Dermis blood vessel endothelial cell (primary cell): ENCODE data around the gene CDC42BPA. TPM values are rescaled to one million over a fixed set of nuclear protein-coding genes. Genes with fewer than 3 reads are reported as not detected.
"Not testable (repeated sequence)": the region's sequence is repeated elsewhere in the genome, so short reads cannot be mapped to it uniquely, and the experiment has no call there.

ENCODE experiments used
- DNase-seq: peaks from one replicate; pipeline ENCODE4 v3.0.0; 2010
- total RNA-seq: library from RNA; depleted of rRNA; stranded (reverse); fragments of >200 nt; gene quantifications from 2 replicates; pipeline ENCODE4 v1.2.3, GENCODE V29; 2014

CDC42BPA gene
- total RNA-seq, 1 donor from 2014 or later, result 105 TPM

- no peak for DNase-seq
Measured at GRCh38 chr1:227127891-227128290, 190.4 kb downstream of the CDC42BPA start.

DNA sequence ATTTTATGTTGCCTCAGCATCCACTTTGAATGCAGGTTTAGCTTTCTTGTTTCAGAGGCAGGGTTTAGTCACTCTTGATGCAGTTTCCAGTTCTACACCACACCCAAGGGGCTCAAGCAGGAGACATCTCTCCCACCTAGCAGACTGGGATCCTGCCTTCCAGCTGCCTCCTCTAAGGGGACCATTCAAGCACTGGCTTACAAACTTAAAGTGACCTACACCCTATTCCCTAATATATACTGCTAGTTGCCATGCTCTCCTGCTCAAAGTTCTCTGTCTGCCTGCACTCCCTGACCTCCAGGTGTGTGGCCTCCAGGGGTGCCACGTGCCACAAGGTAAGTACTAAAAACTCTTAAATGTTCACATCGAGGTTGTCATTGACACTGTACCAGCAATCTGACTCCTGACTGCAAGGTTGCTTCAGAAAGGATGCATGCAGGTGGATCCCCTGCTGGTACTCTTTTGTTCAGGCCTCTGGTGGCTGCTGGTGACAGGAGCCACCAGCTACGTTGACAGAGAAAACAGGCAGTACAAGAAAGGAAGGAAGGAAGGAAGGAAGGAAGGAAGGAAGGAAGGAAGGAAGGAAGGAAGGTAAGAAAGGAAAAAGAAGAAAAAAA lies 192.3 kb downstream of the CDC42BPA start:
- DNase-seq, result no peak

DNA sequence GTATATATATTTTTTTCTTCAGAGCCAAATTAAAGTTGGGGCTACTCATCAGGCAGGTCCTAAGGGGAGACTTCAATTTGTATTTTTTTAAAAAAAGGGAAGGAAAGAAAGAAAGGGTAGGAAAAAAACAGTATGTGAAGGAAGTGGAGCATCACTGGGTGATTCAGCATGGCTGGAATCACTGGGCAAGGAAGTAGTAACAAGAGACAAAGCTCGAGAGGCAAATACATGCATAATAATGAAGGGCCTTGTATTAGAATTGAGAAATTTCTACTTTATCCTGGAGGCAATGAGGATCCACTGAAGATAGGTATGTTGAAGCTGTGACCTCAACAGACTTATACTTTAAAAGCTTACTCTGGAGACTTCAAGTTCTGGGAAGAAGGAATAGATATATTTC lies 193.8 kb downstream of the CDC42BPA start:
- DNase-seq, result peak; percentile 15

DNA sequence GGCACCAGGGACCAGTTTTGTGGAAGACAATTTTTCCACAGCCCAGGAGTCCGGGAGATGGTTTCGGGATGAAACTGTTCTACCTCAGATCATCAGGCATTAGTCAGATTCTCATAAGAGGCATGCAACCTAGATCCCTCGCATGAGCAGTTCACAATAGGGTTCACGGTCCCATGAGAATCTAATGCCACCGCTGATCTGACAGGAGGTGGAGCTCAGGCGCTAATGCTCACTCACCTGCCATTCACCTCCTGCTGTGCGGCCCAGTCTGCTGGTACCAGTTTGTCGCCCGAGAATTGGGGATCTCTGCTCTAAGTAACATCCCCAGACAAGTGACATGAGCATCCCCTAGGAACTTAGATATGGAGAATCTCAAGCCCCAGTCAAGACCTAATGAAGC lies 197.5 kb downstream of the CDC42BPA start:
- no peak for DNase-seq

GRCh38 chr1:227112538-227112937 lies 205.8 kb downstream of the CDC42BPA start:
- DNase-seq, result no peak

DNA sequence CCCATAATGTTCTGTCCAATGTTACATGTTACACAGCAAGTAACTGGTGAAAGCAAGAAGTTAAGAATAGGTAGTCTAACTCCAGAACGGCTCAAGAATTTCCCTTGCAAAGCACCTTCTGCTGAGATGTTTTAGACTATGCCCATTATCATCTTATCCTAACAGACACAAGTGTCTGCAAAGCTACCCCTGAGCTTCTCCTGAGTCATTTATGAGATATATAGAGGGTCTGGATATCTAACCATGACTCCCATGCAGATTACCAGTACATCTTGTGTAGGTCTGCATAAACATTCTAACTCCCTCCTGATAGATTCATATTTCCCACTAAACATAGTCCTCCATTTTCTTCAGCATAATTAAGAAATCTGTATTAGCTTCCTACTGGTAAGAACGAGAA lies 206.5 kb downstream of the CDC42BPA start:
- no peak for DNase-seq

DNA sequence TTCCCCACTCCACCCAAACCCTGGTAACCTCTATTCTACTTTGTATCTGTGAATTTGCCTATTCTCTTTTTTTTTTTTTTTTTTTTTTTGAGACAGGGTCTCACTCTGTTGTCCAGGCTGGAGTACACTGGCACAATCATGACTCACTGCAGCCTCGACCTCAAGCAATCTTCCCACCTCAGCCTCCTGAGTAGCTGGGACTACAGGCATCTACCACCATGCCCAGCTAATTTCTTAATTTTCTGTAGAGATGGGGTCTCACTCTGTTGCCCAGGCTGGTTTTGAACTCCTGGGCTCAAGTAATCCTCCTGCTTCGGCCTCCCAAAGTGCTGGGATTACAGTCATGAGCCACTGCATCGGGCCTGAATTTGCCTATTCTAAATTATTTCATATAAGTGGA lies 213.0 kb downstream of the CDC42BPA start:
- not testable (repeated sequence) for DNase-seq

DNA sequence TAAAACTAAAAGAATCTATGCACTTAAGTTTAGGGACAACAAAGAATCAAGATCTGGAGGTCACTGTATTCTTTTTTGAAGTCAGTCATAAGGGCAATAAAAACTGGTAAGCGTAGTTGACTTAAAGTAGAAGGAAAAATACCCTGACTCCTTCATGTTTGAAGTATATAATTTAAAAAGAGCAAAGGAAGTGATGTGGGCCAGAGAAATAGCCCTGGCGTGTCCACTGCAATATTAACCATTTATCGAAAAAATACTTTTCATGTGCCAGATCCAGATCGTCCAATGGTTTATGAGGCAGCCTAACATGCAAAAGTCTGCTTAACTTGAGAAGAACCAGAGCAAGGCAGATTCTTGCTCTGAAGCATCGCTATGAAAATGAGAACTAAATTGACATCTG lies 216.2 kb downstream of the CDC42BPA start:
- DNase-seq, result no peak

DNA sequence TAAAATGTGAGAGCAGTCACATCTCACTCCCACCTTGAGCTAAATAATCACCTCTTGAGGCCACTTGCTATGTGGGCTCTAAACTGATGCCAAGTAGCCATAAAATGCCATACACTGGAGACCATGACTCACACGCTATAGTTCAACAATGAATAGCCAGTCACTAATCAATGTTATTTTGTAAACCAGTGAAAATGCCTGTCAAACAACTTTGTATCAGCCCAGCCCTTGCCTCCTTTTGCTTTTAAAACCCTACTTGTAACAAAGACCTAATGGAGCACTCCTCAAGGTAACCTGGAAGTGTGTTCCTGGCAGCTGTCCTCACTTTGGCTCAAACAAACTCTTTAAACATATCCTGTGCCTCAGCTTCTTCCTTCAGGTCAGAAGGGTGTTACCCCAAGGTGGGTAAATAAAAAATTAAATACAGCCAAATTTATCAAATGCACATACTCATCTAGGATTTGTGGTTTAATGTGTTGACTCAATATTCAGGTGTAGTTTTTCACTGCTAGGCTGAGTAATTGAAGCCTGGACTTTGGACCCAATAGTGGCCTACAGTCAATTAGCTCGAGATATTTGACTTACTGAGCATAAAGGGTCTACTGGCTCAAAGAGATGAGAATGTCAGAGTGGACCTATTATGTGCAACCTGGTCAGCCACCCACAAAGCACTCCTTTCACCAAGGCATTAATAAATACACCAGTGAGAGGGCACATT lies 223.9 kb downstream of the CDC42BPA start:
- DNase-seq, result no peak

GRCh38 chr1:227093309-227093708 lies 225.0 kb downstream of the CDC42BPA start:
- DNase-seq, result no peak

GRCh38 chr1:227092069-227092468 lies 226.2 kb downstream of the CDC42BPA start:
- DNase-seq, result no peak

GRCh38 chr1:227086636-227087035 lies 231.7 kb downstream of the CDC42BPA start:
- no peak for DNase-seq

GRCh38 chr1:227082999-227083746 lies 235.1 kb downstream of the CDC42BPA start:
- no peak for DNase-seq

- DNase-seq, result no peak
Measured at GRCh38 chr1:227077783-227078182, 240.5 kb downstream of the CDC42BPA start.

DNA sequence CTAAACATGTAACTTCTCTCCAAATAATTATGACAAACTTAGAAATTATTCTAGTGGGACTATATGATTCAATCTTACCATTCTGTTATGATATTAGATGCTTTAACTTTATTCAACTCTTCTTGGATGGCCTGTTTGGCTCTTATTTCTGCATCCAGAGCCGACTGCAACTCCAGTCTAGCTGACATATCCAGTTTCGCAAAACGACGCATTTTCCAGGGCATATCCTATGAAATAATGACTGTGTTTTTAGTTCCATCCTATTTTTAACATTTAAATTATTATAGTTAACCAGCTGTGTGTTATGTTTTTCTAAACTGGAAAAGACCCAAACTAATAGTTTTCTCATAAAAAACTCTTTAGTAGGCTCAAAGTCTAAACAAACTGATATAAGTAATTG lies 244.5 kb downstream of the CDC42BPA start:
- DNase-seq, result no peak

DNA sequence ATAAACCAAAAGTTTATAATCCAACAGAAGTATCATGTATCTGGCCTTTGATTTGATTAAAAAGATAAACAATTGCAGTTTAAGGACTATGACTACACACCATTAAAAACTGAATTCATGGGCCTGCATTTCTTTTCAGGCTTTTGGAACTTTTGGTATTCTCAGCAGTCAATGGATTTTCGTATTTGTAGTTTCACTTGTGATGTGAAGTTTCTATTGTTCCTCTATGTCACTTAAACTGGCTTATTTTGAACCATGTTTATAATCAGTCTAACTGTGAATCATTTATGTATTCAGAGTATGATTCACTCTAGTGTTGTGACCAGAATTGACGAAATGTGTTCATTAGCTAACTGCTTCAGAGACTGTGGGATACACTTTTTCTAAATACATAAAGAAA lies 245.3 kb downstream of the CDC42BPA start:
- DNase-seq, result peak; percentile 57

DNA sequence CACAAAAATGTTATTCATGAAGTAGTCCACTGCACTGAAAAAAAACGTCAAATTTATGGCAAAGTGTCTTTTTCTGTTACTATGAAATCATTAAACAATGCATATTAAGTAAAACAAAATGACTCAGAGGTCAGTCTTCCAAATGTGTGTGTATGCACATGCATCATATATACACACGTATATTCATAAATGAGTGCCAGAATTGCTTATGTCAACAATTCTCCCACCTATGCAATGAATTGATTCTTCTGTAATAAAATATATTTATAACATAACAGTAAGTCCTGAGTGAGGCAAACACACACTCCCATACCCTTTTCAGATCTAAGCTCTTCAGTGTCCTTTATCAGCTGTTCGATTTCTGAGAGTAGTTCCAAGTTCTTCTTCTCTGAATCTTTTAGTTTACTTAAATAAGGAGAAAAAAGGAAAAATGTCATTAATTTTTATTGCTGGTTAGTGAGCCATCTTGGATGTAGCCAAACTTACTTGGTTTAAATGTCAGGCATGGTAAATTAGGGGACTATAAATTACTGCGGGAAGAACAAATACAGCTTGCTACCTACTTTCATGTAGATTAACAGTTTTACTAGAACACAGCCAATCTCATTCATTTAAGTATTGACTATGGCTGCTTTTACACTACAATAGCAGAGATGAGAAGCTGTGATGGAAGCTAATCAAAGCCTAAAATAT lies 246.3 kb downstream of the CDC42BPA start:
- DNase-seq, result no peak

- no peak for DNase-seq
Measured at GRCh38 chr1:227070638-227071285, 247.5 kb downstream of the CDC42BPA start.

DNA sequence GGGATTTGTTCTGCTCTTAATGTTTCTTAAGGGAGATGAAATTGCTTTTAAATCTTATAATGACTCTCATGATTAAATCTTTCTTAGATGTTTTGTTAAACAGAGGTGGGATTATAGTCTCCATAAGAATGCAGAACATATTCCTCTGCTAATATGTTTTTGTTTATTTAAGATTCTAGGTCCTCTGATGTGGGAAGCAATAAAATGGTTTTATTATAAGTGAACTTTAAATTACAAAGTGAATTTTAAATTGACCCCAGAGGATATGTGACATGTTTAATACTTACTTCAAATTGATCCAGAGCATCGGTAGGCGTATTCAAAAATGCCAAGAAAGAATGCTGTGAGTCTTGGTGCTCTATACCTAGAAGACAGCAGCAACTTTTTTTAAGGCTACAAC lies 248.8 kb downstream of the CDC42BPA start:
- DNase-seq, result no peak

DNA sequence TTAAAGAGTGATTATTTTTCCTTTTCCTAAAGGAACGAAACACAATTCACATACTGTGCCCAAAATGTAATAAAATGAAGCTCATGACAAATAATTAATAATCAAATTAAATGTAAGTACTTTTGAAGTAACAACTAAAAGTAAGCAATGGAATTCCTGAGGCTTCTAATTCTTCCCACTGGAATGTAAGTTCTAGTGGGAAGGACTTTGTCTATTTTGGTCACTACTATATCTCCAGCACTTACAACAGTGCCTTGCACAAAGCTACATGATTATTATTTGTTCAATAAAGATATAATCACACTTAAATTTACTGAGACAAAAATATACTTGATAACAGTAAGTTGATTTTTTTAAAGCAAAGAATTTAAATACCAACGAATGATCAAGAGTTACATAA lies 249.4 kb downstream of the CDC42BPA start:
- no peak for DNase-seq

DNA sequence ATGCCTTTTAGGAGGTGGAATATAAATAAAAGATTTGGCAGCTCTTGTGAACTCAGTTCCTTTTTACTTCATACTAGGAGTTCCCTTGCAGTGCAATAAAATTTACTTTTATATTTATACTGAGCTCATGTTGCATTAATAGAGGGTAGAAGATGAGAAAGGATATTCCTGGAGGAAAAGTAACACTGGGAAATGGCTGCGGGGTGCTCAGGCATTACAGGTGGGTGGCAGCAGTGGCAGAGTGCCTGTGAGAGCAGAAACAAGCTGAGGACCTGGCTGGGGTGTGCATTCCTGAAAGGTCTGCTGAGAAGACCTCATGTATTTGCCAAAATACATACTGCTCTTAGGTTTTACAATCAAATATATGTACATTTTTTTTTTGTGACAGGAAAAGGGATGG lies 251.3 kb downstream of the CDC42BPA start:
- no peak for DNase-seq

- DNase-seq, result no peak
Measured at GRCh38 chr1:227065311-227065710, 253.0 kb downstream of the CDC42BPA start.

DNA sequence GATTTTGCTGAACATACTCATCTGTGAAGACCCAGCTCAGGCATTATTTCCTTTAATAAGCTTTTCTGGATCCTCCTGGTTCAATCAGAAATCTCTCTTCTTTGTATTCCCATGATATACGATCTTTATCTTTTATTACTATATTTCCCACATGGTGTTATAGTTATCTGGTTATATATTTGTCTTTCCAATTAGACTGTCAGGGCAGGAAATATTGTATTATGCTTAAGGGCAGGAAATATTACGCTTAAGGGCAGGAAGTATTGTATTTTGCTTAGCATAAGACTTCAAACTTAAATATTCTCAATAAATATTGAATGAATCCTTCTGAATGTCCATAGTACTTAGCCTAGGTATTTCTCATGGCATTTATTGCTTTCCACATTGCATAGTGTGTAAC lies 256.0 kb downstream of the CDC42BPA start:
- DNase-seq, result peak; percentile 38
